ENCODE measurements around the gene LPCAT1. TPM values are rescaled to one million over a fixed set of nuclear protein-coding genes. Genes with fewer than 3 reads are reported as not detected.
"Not testable (repeated sequence)": the region's sequence is repeated elsewhere in the genome, so short reads cannot be mapped to it uniquely, and the experiment has no call there.

The LPCAT1 gene
- polyA plus RNA-seq, 3 donors: 41.6 to 46.8 (median 46.4) TPM

- DNase-seq: no peak
These were observed 40.7 kb downstream of the LPCAT1 start for GRCh38 chr5:1483064-1483463.

GRCh38 chr5:1481959-1482331 is 41.8 kb downstream of the LPCAT1 start:
- no peak for DNase-seq

- no peak for DNase-seq
These were observed 42.3 kb downstream of the LPCAT1 start for GRCh38 chr5:1481266-1481958.

GRCh38 chr5:1480806-1481205 is 43.0 kb downstream of the LPCAT1 start:
- no peak for DNase-seq

GRCh38 chr5:1480217-1480616 is 43.5 kb downstream of the LPCAT1 start:
- DNase-seq: no peak

GRCh38 chr5:1479581-1480188 is 44.1 kb downstream of the LPCAT1 start:
- DNase-seq: no peak

- no peak for DNase-seq
These were observed 44.7 kb downstream of the LPCAT1 start for GRCh38 chr5:1479066-1479465.

- no peak for DNase-seq
These were observed 45.3 kb downstream of the LPCAT1 start for GRCh38 chr5:1478271-1479035.

GRCh38 chr5:1477341-1477740 is 46.4 kb downstream of the LPCAT1 start:
- DNase-seq: no peak

GRCh38 chr5:1476967-1477310 is 46.8 kb downstream of the LPCAT1 start:
- DNase-seq: no peak

- DNase-seq: no peak
These were observed 47.4 kb downstream of the LPCAT1 start for GRCh38 chr5:1476181-1476966.

GRCh38 chr5:1475544-1475900 is 48.2 kb downstream of the LPCAT1 start:
- not testable (repeated sequence) for DNase-seq

GRCh38 chr5:1474866-1475543 is 48.8 kb downstream of the LPCAT1 start:
- no peak for DNase-seq

- no peak for DNase-seq
These were observed 49.4 kb downstream of the LPCAT1 start for GRCh38 chr5:1474183-1474839.

- DNase-seq: no peak
These were observed 50.0 kb downstream of the LPCAT1 start for GRCh38 chr5:1473746-1474145.

GRCh38 chr5:1472964-1473628 is 50.7 kb downstream of the LPCAT1 start:
- DNase-seq: no peak

GRCh38 chr5:1471997-1472963 is 51.5 kb downstream of the LPCAT1 start:
- no peak for DNase-seq

- no peak for DNase-seq
These were observed 52.4 kb downstream of the LPCAT1 start for GRCh38 chr5:1471240-1471853.

- DNase-seq: no peak
These were observed 53.0 kb downstream of the LPCAT1 start for GRCh38 chr5:1470762-1471211.

All from renal pelvis (tissue), 4 donors.